Osteoblast (primary cell): ENCODE data around the gene OLFM4. TPM values are rescaled to one million over a fixed set of nuclear protein-coding genes. Genes with fewer than 3 reads are reported as not detected.

Experiments used
- DNase-seq: peaks from one replicate; pipeline ENCODE4 v3.0.0; 2011; ENCODE audit warnings: low spot score, mixed read lengths; ENCODE audit not compliant: insufficient read length; ENCODE audit errors: missing footprints
- H2AFZ ChIP-seq: 2 replicates; pipeline ENCODE4 v1.6.0; 2011; ENCODE audit warnings: mild to moderate bottlenecking, low read length
- H3K27ac ChIP-seq: 2 replicates; pipeline ENCODE4 v1.5.1; 2011; ENCODE audit warnings: mild to moderate bottlenecking, low read depth, low read length, moderate library complexity
- H3K27me3 ChIP-seq: 2 replicates; pipeline ENCODE4 v1.6.0; 2012; ENCODE audit warnings: mild to moderate bottlenecking, control low read depth, inconsistent platforms, low read length, moderate library complexity; ENCODE audit not compliant: insufficient read depth
- H3K36me3 ChIP-seq: 2 replicates; pipeline ENCODE4 v1.5.1; 2011; ENCODE audit warnings: mild to moderate bottlenecking, low read length, control low read depth, moderate library complexity; ENCODE audit not compliant: insufficient read depth
- H3K4me1 ChIP-seq: 2 replicates; pipeline ENCODE4 v1.5.1; 2011; ENCODE audit warnings: mild to moderate bottlenecking, low read length, control low read depth, moderate library complexity; ENCODE audit not compliant: insufficient read depth
- H3K4me2 ChIP-seq: 2 replicates; pipeline ENCODE4 v1.6.0; 2011; ENCODE audit warnings: mild to moderate bottlenecking, low read length; ENCODE audit not compliant: insufficient read depth
- H3K4me3 ChIP-seq: fragments of 200-600 bp; sonication (generic); 3 replicates; pipeline ENCODE4 v1.5.1; 2012; ENCODE audit warnings: mild to moderate bottlenecking, low read length, inconsistent platforms; ENCODE audit not compliant: insufficient read depth
- H3K79me2 ChIP-seq: 2 replicates; pipeline ENCODE4 v1.6.0; 2012; ENCODE audit warnings: mild to moderate bottlenecking, low read length, control low read depth, inconsistent platforms; ENCODE audit not compliant: insufficient read depth
- H3K9me3 ChIP-seq: 2 replicates; pipeline ENCODE4 v1.5.1; 2011; ENCODE audit warnings: low read depth, low read length, control low read depth
- H4K20me1 ChIP-seq: 2 replicates; pipeline ENCODE4 v1.6.0; 2012; ENCODE audit warnings: mild to moderate bottlenecking, low read length, control low read depth; ENCODE audit not compliant: insufficient read depth
- total RNA-seq: library from RNA; depleted of rRNA; stranded (reverse); fragments of >200 nt; gene quantifications from 2 replicates; pipeline ENCODE4 v1.2.3, GENCODE V29; 2012
- TF ChIP-seq, protein P1 (sequence below): IDR thresholded peaks from 2 replicates; pipeline ENCODE4 v1.5.1; 2011; ENCODE audit warnings: mild to moderate bottlenecking, low read depth, low read length, moderate library complexity; ENCODE audit errors: extremely low read depth

The OLFM4 gene
- total RNA-seq, 1 donor: under 0.01 TPM

DNA sequence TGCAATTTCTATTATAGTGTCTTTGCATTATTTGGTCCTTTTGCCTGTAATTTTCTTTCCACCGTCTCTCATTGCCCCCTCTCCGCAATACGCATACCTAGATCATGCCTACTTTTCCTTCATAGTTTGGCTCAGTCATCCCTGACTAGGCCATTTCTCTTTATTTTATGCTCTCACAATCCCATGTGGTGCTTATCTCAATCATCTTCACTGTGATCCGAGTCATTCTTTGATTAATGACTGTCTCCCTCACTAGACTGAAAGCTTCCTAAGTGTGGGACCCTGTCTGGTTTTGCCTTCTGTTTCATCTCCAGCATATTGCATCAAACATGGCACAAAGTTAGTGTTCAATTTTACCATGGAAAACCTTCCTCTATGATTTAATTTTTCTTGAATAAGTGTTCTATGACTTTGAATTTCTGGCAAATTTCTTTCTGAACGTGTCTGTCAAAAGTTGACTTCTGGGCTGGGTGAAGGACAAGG is 43.7 kb upstream of the OLFM4 start:
- no peaks in the 10 kb centered on the region for H4K20me1 ChIP-seq
- no peak overlapping the region for H3K27ac ChIP-seq
- no peaks in the 10 kb centered on the region for H3K36me3 ChIP-seq
- DNase-seq: no peak
- no peak overlapping the region for H3K4me2 ChIP-seq
- H3K27me3 ChIP-seq: no peaks in the 10 kb centered on the region
- no peaks in the 10 kb centered on the region for H3K4me1 ChIP-seq
- TF ChIP-seq, protein P1, sequence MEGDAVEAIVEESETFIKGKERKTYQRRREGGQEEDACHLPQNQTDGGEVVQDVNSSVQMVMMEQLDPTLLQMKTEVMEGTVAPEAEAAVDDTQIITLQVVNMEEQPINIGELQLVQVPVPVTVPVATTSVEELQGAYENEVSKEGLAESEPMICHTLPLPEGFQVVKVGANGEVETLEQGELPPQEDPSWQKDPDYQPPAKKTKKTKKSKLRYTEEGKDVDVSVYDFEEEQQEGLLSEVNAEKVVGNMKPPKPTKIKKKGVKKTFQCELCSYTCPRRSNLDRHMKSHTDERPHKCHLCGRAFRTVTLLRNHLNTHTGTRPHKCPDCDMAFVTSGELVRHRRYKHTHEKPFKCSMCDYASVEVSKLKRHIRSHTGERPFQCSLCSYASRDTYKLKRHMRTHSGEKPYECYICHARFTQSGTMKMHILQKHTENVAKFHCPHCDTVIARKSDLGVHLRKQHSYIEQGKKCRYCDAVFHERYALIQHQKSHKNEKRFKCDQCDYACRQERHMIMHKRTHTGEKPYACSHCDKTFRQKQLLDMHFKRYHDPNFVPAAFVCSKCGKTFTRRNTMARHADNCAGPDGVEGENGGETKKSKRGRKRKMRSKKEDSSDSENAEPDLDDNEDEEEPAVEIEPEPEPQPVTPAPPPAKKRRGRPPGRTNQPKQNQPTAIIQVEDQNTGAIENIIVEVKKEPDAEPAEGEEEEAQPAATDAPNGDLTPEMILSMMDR: no peak
- no peak overlapping the region for H2AFZ ChIP-seq
- H3K79me2 ChIP-seq: no peaks in the 10 kb centered on the region
- no peaks in the 10 kb centered on the region for H3K9me3 ChIP-seq
- H3K4me3 ChIP-seq: no peak overlapping the region

DNA sequence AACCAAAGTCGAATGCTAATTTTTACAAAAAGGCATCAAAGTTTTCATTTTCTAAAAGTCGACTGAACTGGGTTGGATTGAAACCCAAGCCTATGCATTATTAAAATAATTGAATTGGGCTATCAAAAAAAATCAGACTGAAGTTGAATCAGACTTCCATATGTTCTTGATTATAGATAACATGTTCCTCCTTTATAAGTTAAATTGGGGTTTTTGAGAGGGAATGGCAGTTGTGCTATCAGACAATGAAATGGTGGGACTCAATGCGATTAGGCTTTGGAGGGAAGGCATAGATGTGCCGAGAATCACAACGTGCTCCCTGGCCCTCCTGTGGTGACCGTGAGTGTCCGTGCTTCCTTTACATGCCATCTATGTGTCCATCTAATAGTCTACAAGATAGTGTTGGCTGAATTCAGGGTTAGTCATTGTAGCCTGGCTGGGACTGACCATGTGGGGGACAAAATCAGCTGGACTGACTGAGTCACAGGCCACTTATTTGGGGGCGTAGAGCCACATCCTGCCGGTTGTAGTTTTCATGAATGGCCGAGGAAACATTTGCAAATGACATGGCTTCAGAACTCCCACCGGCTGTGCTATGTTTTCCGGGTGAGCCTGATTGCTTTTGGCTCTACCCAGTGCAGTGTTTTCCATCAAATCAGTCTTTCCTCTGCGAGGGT is 37.1 kb upstream of the OLFM4 start:
- no peaks in the 10 kb centered on the region for H3K27me3 ChIP-seq
- no peaks in the 10 kb centered on the region for H4K20me1 ChIP-seq
- no peaks in the 10 kb centered on the region for H3K4me1 ChIP-seq
- no peak overlapping the region for H3K4me3 ChIP-seq
- H3K9me3 ChIP-seq: no peaks in the 10 kb centered on the region
- no peaks in the 10 kb centered on the region for H3K36me3 ChIP-seq
- H3K4me2 ChIP-seq: no peak overlapping the region
- no peak overlapping the region for H2AFZ ChIP-seq
- no peaks in the 10 kb centered on the region for H3K79me2 ChIP-seq
- no peak for DNase-seq
- TF ChIP-seq, protein P1: no peak
- no peak overlapping the region for H3K27ac ChIP-seq

DNA sequence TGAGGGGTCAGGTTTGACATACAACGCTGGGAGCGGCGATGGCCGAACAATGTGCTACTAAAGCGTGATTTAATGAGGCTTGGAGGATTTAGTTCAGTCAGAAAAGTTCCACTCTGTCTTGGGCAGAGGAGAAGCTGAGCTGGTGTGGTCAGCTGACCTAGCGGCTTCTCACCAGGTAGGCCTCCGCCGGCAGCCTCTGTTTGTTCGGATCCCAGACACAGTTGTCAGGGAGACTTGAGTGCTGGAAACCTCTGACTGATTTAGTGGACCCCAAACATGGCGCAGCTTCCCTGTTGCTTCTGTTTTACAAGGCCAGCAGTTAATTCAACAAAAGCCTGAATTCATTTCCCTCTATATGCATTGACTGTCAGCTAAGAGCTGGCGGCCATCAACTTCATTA is 36.5 kb upstream of the OLFM4 start:
- Histone ChIP-seq H3K4me3 (no peak overlapping the region), H3K27ac (no peak overlapping the region), H3K4me1 (no peaks in the 10 kb centered on the region), H3K9me3 (no peaks in the 10 kb centered on the region), H2AFZ (no peak overlapping the region), H3K4me2 (no peak overlapping the region), H3K36me3 (no peaks in the 10 kb centered on the region), H3K79me2 (no peaks in the 10 kb centered on the region), H4K20me1 (no peaks in the 10 kb centered on the region), H3K27me3 (no peaks in the 10 kb centered on the region)
- TF ChIP-seq, protein P1: no peak
- no peak for DNase-seq

DNA sequence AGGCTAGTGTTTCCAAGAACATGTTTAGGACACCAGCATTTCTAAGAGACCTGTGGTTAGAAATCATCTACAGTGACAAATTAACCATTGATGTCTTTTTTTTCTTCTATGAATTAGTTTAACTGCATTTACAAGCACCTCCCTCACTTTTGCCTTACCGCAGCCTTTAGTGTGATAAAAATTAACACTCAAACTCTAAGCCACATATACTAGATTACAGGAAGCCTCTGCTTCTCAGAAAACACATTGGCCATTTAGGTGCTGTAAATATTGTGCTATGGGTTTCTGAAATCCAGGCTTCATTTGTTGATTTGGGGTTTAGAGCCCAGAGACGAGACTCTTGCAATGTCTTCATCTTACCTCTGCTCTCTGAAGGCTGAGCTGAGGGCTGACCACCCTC is 34.6 kb upstream of the OLFM4 start:
- Histone ChIP-seq H3K9me3 (no peaks in the 10 kb centered on the region), H3K79me2 (no peaks in the 10 kb centered on the region), H3K4me2 (no peak overlapping the region), H3K4me1 (no peaks in the 10 kb centered on the region), H3K36me3 (no peaks in the 10 kb centered on the region), H2AFZ (no peak overlapping the region), H3K27ac (no peak overlapping the region), H4K20me1 (no peaks in the 10 kb centered on the region), H3K27me3 (no peaks in the 10 kb centered on the region), H3K4me3 (no peak overlapping the region)
- DNase-seq: no peak
- TF ChIP-seq, protein P1: no peak
